ENCODE data around the gene NFKBIL1.

NFKBIL1 gene

DNA sequence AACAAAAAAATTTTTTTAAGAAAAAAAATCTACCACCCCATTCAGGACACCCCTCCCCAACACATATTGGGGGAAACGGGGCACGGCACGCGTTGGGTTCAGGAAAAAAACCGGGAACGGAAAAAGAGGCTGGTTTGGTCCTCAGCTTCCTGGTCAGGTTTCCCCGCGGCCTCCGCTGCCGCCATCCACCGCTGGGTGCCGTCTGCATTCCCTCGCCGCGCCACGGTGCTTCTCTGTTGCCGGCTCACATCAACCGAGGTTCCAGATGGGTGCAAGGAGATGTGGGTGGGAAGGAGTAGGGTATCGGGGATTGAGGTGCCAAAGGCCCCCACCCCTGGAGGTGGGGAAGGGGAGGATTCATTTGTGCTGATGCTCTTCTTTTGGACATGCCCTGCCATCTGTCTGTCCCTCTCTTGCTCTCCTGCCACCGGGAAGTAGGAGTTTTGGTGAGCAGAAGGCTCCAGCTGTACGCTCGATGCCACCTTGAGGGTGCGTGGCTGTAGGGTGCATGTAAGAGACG is 12.8 kb upstream of the NFKBIL1 start:
- no peak for DNase-seq (ENCODE audit: low spot score)
- in situ Hi-C loops (cut with MboI; ENCODE audit: low sequenced_read_pairs, unreplicated experiment), result no loop called here
- TF ChIP-seq, protein P1, sequence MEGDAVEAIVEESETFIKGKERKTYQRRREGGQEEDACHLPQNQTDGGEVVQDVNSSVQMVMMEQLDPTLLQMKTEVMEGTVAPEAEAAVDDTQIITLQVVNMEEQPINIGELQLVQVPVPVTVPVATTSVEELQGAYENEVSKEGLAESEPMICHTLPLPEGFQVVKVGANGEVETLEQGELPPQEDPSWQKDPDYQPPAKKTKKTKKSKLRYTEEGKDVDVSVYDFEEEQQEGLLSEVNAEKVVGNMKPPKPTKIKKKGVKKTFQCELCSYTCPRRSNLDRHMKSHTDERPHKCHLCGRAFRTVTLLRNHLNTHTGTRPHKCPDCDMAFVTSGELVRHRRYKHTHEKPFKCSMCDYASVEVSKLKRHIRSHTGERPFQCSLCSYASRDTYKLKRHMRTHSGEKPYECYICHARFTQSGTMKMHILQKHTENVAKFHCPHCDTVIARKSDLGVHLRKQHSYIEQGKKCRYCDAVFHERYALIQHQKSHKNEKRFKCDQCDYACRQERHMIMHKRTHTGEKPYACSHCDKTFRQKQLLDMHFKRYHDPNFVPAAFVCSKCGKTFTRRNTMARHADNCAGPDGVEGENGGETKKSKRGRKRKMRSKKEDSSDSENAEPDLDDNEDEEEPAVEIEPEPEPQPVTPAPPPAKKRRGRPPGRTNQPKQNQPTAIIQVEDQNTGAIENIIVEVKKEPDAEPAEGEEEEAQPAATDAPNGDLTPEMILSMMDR (IDR thresholded peaks at IDR 0.05; ENCODE audit: borderline replicate concordance, control extremely low read depth, extremely low read depth, insufficient read depth, missing control alignments), result no peak

DNA sequence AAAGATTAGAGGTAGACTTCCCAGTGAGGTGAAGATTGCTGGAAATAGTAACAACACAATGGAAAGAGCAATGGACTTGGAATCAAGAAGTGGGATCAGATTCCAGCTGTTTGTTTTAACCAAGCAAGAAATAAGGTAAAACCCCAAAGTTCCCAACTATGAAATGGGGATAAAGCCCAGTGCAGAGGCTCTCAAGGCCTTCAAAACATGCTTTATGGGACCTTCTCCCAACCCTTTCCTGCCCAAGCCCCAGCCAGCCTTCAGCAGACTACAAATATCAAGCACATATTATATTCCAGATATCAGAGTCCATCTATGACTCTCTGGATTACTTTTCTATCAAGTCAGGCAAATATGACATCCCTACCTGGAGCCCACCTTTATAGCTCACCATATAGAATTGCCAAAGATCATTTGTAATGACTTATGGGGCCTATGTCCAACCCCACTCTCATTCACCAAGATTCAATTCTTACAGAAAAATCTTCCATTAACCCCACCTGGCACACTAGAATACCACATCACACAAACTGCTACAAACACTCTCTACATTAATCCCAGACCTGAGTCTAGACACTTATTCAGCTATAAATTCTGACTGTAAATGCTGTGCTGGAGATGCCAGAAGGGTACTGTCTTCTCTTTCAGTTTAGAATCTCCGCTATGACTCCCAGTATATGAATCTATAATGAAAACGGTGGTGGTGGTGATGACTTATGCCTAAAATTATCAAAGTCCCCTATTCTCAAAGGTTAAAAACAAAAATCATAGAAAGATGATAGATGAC is 11.7 kb upstream of the NFKBIL1 start:
- in situ Hi-C loops (cut with MboI; ENCODE audit: low sequenced_read_pairs, unreplicated experiment), result no loop called here
- TF ChIP-seq, protein P1 (IDR thresholded peaks at IDR 0.05; ENCODE audit: borderline replicate concordance, control extremely low read depth, extremely low read depth, insufficient read depth, missing control alignments), result no peak
- DNase-seq (ENCODE audit: low spot score), result no peak

DNA sequence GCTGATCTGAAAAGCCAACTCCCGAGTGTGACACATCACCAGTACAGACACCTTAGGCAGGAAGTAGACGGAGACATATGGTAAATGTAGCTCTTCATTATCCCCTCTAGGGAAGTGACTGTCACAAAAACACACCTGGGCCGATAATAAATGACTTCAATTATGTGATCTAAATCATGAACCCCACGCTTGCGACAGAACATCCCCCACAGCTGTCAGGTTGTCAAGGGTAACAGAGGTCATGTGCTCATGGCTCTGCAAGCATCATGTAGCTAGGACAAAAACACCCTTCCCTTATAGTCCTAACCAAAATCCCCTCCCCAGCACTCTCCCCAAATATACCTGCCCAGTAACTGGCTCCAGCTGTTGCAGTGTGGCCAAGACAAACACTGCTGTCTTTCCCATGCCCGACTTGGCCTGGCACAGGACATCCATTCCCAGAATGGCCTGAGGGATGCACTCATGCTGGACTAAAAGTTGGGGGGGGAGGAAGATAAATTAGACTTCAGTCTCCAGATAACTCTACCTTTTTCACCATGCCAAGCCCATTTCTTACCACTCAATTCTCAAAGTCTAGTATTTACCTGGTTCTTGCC is 8.5 kb upstream of the NFKBIL1 start:
- TF ChIP-seq, protein P1 (IDR thresholded peaks at IDR 0.05; ENCODE audit: borderline replicate concordance, control extremely low read depth, extremely low read depth, insufficient read depth, missing control alignments), result no peak
- DNase-seq (ENCODE audit: low spot score), result no peak
- in situ Hi-C loops (cut with MboI; ENCODE audit: low sequenced_read_pairs, unreplicated experiment), result no loop called here

DNA sequence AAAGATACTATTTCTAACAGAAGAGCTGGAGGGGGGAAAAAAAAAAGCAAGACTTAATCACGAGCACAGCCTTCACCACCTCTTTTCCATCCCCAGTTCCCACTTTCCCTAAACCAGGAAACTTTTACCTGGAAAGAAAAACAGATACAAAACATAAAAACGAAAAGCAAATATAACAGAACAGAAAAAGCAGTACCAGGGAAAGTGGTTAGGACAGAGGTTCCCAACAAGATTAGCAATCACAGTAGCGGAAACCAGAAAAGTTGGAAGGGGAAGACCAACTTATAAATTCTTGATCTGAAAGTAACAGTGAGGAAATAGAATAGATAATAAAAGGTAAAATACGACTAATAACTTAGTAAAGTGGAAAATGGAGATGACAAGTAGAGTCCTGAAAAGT is 6.8 kb upstream of the NFKBIL1 start:
- in situ Hi-C loops (cut with MboI; ENCODE audit: low sequenced_read_pairs, unreplicated experiment), result no loop called here
- TF ChIP-seq, protein P1 (IDR thresholded peaks at IDR 0.05; ENCODE audit: borderline replicate concordance, control extremely low read depth, extremely low read depth, insufficient read depth, missing control alignments), result no peak
- DNase-seq (ENCODE audit: low spot score), result no peak

DNA sequence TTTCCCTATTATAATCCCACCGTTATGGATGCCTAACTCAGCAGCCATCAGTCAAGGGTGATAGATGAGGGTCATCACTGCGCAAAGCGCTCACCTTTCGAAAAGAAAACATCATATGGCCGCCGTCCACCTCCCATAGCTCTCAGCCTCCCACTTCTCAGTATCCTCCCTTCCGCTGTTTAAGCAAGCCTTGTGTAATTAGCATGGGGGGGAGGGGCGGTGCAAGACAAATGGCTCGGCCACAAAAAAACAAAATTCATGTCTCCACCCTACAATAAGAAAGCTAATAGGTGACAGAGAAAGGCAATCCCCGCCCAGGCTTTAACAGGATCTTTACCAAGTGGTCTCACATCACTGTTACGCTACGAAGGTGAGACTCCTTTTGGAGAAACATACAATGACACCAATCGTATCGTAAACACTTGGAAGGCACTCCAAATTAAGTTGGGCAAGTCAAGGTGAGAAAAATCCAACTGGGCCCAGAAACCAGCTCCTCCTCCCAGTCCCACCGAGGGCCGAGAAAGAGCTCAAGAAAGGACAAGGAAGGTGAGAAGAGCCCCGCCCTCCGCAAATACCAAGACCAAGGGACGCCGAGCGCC is 6.2 kb upstream of the NFKBIL1 start:
- TF ChIP-seq, protein P1 (IDR thresholded peaks at IDR 0.05; ENCODE audit: borderline replicate concordance, control extremely low read depth, extremely low read depth, insufficient read depth, missing control alignments), result no peak
- peak; percentile 60 for DNase-seq (ENCODE audit: low spot score)
- in situ Hi-C loops (cut with MboI; ENCODE audit: low sequenced_read_pairs, unreplicated experiment), result no loop called here

DNA sequence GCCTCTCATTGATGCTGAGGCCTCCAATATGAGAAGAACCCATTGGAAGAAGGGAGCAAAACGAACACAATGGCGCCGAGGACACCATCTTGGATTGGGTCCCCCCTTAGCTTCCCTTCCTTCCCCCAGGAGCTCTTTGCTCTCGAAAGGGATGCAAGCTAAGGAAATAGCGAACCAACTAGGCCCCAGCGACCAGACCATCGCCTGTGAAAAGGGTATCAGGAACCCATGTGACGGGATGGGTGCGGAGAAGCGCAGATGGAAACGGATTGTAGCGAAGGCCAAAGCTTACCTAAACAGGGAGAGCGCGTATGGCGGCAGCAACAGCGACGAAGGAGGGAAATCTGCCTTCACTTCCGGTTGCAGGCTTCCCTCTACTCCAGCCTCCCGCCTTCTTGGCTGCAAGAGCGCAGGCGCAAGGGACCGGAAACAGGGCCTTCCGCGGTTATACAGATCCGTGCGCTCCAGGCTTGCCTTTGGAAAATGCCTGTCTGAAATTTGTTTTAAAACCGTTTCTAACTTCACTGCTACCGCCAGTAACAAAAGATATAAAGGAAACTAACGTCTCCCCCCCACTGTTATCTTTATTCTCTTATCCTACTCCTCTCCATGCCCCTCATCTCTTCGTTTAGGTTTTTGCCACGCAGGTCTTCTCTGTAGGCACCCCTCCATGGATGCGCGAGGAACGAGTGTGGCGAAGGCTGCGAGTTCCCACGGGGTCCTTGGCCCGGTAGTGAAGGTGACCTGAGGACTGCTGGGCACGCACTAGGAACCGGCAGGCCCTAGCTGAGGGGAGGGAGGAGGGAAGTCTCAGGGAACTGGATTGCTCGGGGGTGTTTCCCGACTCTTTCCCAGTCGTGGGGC is 5.5 kb upstream of the NFKBIL1 start, which contains the start of gene DDX39B:
Gene DDX39B (minus strand): TSS at position 346 of the 864 bp plus-strand sequence. CDS start 1,471 bp downstream, outside the sequence.
- TF ChIP-seq, protein P1 (IDR thresholded peaks at IDR 0.05; ENCODE audit: borderline replicate concordance, control extremely low read depth, extremely low read depth, insufficient read depth, missing control alignments), result peak; percentile 1
- in situ Hi-C loops (cut with MboI; ENCODE audit: low sequenced_read_pairs, unreplicated experiment), result no loop called here
- DNase-seq (ENCODE audit: low spot score), result peak; percentile 90

Measured in GM13976 (cell line).